SKM-1 treated with dmso at 0.1 percent for 144 hours (cell line): ENCODE results near the gene IL33.
A peak's percentile ranks its signal among the peaks of the same experiment; 100 is the strongest.

Experiments
- DNase-seq: peaks from one replicate; lab custom pipeline; 2025; ENCODE audit not compliant: unreplicated experiment; lab: John Stamatoyannopoulos, UW

IL33 gene

DNA sequence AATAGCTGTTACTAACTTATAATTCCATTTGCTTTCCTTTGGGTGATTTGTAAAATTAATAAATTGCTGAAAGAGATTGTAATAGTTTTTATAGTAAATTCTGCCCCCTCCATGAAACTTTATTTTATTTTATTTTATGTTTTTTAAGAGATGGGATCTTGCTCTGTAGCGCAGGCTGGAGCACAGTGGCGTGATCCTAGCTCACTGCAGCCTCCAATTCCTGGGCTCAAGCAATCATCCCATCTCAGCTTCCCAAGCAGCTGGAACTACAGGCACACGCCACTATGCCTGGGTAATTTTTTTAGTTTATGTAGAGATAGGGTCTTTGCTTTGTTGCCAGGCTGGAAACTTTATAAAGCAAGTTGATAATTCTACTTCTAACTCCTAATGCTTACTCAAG, 395 bp downstream of the IL33 start:
- DNase-seq: no peak

DNA sequence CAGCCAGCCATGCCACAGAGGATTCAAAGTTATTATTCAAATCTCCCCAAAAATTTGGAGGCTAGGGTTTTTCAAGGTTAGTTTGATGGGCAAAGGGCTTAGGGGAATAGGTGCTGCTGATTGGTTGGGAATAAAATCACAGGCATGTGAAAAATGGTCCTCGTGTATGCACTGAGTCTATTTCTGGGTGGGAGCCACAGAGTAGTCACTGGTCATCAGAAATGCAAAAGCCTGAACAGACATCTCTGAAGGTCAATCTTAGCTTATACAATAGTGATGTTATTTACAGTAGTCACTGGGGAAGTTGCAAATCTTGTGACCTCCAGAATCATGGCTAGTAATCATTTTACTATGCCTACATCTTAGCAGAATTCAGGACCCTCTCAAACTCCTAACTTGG, 1.3 kb downstream of the IL33 start:
- DNase-seq: no peak

DNA sequence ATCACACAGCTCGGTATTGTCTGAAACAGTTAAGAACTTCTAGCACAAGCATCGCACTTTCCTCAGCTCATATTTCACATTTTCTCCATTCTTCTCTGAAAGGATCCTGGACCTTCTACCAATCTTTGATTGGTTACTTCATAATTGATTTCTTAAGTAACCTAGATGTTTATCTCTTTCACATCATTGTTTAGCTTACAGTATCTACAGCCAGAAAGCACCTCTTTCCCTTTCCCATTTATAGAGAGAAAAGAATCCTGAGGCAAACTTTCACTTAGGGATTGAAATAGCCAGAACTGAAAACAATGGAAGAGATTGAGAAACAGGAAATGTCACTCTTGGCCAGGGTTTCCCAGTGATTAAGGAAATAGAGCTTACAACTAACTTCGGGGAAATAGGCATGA, 2.5 kb downstream of the IL33 start:
- no peak for DNase-seq

DNA sequence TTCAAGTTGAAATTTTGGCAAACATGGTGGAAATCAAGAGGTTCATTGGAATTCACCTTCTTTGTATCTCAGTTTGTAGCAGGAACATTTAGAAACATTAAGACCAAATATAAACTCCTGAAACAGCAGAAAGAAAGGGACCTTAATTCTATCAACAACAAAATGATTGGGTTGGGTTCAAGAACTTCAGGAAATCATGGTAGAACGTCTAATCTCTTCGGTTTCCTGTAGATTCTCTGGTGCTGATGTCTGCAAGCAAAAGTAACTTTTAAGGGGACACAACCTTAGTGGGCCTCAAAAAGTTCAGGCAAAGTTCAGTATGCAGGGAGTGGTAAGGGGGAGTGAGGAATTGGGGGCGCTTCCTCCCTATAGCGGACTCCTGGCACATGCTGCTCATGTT, 3.4 kb downstream of the IL33 start:
- DNase-seq: no peak

DNA sequence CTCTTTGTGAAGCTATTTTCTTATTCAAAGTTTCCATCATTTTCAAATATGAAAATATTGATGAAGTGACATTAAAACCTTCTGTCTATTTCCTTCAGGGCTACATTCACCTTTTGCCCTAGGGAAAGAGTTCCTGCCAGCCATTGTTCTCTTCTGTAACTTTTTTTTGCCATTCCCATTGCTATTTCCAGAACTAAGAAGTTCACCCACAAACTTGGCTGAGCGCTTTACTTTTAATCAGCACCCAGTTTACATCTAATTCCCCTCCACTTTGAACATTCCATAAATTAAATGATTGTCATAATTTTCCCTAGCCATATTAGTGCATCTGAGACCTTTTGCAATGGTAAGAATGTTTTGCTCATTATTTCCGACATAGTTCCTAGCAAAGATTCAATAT, 4.4 kb downstream of the IL33 start:
- DNase-seq: no peak

DNA sequence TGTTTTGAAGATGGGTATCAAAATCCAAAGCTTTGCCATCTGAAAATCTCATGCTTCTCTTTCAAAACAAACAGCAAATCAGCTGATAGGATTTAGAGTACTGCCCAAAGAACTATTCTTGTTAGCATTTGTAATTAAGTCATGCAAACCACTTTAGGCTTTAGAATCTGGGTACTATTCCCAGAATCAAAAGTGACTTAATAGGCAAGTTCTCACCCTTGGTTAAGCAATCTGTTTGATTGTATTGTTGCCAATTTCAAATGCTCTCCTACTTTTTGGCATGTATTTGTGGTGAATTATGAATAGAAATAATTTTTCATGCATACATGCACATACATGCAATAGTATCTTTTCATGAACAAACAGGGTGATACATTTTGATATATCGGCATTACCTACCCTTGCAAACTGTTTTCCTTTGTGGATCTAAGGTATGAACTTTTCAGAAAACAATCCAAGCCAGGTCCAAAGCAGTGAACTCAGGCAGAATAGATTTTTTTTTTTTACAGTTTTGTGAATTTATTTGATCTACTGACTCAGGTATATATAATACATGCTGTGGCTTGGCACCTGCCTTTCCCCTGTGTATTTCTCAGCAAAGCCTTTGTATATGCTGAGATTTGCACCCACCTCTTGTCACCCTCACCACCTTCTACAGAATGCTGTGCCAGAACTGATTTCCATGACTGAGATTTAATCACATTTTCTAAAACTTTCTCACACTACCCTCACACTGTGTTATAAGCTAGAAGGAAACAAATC, 9.0 kb downstream of the IL33 start:
- no peak for DNase-seq

DNA sequence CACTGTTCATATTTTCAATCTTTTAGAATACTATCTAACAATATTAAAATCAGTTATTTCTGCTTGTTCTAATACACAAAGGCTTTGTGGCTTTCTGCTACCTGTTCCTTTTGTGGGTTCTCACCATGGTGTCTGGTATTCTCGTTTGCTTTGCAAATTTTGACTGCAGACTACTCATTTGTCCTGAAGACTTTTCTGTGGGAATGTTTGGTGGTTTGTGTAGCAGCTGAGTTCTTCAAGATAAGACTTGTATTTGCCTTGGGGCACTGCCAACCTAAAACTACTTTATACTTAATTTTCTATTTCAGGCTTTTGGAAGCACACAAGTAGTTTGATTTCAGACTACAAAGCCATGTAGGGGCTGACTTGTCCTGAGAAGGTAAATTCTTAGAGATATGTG, 11.1 kb downstream of the IL33 start:
- no peak for DNase-seq

DNA sequence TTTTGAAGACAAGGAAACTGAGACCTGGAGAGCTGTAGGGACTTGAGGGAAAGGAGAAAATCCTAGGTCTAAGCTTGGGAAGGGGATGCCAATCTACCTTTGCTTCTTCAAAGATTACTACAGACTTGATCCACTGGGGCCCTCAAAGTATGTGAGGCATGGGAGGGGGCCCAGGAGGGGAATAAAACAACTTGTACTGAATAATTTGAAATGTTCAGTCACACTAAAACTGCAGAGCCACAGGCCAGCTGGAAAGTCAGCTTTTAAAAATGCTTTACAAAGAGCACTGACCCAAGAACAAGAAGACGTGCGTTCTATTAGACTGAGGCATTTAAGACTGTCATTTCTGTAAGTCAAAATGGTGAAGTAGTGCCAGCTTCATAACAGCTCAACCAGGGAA, 13.6 kb downstream of the IL33 start:
- no peak for DNase-seq

DNA sequence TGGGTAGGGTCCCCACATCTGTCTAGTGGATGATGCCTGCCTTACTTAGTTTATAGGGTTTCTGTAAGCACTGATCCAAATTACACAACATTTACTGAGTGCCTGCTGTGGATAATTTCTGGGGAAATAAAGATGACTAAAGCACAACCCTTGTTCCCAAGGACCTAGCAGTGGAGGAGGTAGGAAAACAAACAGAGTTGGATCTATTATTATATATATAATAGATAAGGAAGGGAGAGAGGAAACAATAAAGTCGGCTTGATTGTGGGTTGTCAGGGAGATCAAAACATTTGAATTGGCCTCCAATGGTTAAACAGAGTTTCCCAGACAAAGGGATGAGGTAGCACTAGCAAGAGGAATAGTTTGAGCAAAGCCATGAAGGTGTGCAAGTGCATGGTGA, 14.0 kb downstream of the IL33 start:
- DNase-seq: no peak

DNA sequence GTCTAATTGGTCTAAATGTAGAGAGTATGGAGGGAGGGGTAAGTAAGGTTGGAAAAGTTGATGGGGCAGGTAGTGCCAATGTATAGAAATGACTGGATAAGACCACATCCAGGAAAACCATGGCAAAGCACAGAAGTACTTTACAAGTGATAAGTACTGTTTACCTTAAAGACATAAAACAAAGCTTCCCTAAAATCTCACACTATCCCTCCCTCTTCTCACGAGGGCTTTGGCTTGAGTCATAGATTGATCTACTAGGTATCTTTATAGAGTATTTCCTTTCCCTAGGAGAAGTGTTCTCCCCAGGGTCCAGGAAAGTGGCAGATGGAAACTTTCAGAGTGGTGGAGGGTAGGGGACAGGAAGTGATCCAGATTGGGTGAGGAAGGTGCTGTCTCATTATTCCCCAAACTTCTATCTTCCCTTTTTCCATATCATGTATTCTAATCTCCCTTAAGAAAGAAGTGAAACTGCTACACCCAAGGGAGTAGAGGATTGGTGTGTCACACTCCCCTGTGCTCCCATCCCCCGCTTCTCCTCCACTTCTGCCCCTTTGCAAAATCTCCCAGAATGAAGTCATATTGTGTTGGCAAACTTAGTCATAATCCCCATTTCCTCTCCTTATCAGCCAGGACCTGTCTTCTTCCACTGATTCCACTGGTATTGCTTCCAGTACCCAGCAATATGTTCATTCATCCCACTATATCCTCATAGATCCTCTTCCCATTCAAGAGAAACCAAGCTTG, 14.6 kb downstream of the IL33 start:
- DNase-seq: peak; percentile 53

DNA sequence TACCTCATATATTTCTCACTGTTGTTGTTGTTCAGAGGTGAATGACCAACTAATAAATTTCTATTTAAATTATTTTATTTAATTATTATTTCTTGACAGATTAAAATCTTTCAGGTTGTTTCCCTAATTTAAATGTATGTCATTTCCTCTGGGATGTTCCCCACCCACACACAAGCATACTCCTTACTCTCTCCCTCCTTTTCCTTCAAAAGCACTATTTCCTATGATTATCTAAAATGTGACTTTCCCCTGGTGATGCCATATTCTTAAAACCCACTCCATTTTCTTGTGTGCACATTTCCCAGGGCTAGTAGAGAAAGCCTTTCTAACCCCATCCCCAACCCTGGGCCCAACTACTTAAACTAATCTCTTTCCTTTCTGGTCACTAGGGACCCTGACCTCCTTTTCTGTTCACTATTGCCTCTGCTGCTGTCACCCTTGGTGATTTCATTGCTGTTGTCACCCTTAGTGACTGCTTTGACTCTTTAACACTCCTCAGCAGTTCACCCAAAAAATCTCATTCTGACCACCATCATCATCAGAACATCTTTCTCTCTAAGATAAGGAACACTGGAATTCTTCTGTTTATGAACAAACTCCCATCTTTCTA, 16.8 kb downstream of the IL33 start:
- no peak for DNase-seq

DNA sequence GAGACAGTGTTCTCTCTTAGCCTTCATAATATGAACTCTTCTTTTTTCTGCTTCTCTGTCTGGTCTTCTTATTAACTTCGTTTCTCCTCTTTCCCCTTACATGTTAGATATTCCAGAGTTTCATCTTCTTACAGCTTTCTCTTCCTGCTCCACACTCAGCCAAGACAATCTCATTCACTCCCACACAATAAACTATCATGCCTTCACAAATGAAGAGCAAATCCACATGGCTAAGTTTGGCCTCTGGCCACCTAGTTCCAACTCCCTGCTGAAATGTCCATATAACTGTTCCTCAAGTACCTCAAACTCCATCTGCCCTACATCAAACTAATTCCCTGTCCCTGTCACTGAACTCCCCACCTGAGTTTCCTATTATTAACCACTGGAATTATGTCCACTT, 18.4 kb downstream of the IL33 start:
- DNase-seq: no peak

DNA sequence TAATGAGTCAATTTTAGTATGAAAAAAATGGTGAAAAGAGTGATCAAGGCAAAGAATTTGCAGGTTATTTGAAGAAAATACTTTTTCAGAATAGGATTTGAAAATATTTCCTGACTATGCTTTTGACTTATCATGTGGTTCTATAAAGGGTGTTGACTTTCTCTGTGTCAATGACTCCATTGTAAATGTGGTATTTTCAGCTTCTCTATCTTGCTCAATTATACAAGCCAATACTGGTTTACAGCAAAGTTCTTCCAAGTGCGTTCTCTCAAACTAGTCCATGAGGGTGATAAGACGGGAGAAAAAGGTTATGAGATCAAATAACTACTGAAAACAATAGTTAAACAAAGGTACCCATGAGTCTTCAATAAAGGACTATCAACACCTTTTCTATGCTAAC, 21.7 kb downstream of the IL33 start:
- no peak for DNase-seq

DNA sequence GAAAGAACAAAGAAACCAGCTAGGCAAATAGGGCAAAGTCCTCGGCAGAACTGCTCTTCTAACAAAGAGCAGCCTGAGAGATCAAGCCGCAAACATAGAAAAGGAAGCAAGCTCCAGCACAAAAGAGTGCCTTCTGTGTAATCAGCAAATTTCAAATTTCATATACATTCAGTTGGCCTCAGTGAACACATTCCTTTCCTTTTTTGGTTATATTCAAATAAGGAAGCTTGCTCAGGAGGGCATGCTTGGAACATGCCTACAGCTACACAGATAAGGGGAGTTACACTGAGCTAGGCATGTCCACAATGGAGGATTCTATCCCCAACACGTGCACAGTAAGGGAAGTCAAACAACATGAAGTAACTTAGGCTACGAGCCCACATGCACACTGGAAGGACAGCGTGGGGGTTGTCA, 23.4 kb downstream of the IL33 start:
- DNase-seq: no peak

DNA sequence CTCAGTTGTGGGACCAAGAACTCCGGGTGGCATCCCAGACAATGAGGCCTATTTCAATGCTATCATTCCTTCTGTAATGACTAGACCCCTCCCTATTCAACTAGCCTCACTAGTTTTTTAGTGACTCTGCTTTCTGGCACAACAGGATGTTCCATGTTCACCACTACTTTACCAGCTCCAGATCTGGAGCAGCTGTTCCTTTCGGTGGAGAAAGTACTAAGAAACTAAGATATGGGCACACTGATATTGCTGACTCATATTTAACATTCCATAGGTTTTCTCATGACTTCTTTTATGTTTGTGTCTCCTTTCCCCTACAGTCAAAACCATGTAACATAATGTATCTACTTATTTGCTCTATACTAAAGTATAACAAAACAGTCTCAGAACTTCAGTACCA, 24.1 kb downstream of the IL33 start:
- no peak for DNase-seq

DNA sequence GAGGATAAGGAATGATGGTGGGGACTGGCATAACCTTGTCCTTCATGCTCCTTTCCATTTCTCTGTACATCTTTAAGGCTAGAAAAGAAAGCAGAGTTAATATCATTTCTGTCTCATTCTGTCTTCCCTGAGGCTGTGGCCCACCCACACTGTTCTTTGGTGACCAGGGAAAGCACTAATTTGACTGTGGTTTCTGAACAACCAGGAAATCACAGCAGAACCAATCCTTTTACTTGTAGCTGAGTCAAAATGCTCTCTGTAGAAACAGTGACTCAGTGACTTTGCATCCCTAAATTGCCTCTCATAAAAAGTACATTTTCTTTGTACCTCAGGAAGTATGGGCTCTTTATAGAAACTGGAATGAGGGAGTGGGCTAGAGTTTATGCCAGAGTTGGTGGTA, 28.1 kb downstream of the IL33 start:
- DNase-seq: no peak

DNA sequence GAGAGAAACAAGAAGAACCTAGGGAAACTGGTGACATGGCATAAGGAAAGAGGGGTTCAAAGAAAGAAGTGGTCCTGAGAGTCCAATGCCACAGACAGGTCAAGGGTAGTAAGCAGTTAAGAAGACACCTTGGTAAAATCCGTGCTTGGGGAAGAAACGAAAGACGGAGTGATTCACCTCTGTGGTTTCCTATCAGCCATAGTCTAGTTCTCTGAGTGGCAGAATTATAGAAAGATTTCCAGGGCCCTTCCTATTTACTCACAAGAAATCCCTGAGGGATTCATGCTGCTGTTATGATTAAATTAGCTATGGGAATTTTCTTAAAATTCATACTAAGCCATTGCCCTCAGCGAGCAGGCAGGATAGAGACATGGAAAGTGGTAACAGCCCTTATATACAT, 31.7 kb downstream of the IL33 start:
- DNase-seq: no peak

DNA sequence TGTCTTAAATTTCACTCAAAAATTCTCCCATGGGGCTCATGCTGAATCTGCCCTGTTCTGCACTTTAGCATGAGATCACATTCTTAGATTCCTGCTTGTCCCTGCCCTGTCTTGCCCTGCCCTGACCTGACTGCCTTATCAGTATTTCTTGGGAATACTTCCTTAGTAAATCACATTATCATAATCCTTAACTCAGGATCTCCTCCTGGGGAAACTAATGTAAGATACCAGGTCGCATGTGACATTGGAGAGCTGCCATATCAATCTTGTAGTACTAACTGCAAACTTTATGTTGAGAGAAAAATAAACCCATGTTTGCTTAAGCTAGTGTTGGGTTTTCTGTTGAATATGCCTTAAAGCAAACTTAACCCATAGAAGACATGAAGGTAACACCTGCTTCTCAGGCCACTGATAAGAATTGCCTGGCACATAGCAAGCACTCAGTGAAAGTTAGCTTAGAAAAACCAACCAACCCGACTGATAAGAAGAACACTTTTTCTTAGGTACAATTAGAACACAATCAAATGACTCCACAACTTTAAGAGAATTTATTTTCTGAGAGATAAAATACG, 53.3 kb downstream of the IL33 start:
- no peak for DNase-seq

DNA sequence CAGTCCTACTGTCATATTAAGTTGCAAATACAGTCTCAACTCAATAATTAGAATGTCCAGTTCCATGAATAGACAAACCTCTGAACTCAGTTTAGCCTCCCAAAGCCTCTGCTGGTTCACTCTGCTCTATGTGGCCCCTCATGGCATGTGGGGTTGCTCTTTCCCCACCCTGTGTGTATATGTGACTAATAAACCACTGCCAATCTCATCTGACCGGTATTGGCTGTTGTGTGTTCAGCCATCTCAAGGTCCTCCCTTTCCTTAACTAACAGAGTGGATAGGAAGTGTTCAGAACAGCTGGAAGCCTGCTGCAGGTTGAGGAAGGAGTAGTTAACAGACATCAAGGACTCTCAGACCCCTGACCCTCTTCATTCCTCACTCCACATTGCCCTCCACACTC, 55.3 kb downstream of the IL33 start:
- no peak for DNase-seq

DNA sequence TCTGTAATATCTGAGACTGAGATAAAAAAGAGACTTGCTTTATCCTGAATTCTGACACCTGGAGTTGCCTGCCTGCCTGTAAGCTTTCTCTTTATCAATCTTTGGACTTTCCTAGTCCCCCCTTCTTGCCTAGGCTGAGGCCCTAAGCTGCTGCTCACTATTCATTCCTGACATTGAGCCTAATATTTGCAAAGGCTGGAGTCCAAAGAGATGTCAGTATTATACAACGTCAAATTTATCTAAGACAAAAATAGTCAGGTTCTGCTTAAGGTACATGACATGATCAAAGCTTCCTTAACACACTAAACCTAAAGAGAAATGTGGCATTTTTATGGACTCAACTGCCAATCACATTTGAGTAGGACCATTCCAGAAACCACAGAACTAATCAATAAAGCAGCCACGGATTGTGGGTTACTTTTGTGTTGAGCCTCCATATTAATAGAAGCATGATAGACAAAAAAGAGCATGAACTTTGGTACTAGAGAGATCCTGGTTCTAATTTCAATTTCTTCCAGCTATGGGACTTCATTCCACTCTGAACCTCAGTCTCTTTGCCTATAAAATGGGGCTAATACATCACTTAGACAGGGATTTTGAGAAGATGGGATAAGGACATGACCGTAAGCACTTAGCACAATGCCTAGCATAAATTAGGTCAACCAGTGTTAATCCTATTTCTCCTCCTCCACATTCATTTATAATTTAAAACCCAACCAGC, 56.1 kb downstream of the IL33 start:
- no peak for DNase-seq

DNA sequence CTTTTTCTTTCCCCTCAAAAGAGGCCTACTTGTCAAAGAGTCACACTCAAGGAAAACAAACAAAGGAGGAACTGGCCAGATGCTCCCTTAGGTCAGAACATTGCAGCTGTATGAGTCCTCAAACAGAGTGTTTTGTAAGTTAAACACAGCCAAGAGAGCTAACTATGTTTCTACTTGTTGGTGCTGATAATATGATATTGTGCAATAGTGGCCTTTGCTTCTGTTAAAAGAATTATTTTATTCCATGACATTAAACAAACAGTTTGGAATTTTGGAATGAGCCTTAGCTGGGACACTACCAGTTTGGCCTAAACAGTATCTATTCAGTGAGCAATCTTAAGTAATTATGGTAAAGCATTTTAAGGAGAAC, 56.6 kb downstream of the IL33 start:
- DNase-seq: no peak
